HepG2 (cell line): ENCODE data around the gene FCN3. TPM values are rescaled to one million over a fixed set of nuclear protein-coding genes. Genes with fewer than 3 reads are reported as not detected.

Experiments
- CHCHD3 ChIP-seq: sonication (generic); formaldehyde crosslinking; IDR thresholded peaks from 2 replicates; pipeline ENCODE4 v1.8.0; 2022; ENCODE audit warnings: mild to moderate bottlenecking, missing genetic modification reagents, moderate library complexity
- HOXD1 ChIP-seq: sonication (generic); formaldehyde crosslinking; IDR thresholded peaks from 2 replicates; pipeline ENCODE4 v1.5.0; 2020; ENCODE audit warnings: missing genetic modification reagents
- MEF2D ChIP-seq: sonication (generic); formaldehyde crosslinking; IDR thresholded peaks from 2 replicates; pipeline ENCODE4 v1.5.1; 2020; ENCODE audit warnings: mild to moderate bottlenecking, missing genetic modification reagents
- MXI1 ChIP-seq: IDR thresholded peaks from 3 replicates; pipeline ENCODE4 v1.6.1; 2012; ENCODE audit warnings: low read depth, low read length, inconsistent platforms, borderline replicate concordance
- NRL ChIP-seq: sonication (generic); formaldehyde crosslinking; IDR thresholded peaks from 2 replicates; pipeline ENCODE4 v1.5.0; 2020; ENCODE audit warnings: missing genetic modification reagents, mild to moderate bottlenecking, moderate library complexity, borderline replicate concordance
- ONECUT2 ChIP-seq: sonication (generic); formaldehyde crosslinking; IDR thresholded peaks from 2 replicates; pipeline ENCODE4 v1.4.0; 2020; ENCODE audit warnings: missing genetic modification reagents
- PCBP1 ChIP-seq: fragments of 200-400 bp; formaldehyde crosslinking; IDR thresholded peaks from 2 replicates; pipeline ENCODE4 v1.6.1; 2017; ENCODE audit warnings: mild to moderate bottlenecking, low read depth, low read length, borderline replicate concordance
- SRSF1 ChIP-seq: fragments of 200-400 bp; formaldehyde crosslinking; optimal IDR thresholded peaks from 2 replicates; pipeline ENCODE3; 2017; ENCODE audit warnings: mild to moderate bottlenecking, low read depth, low read length, moderate library complexity
- ZNF451 ChIP-seq: sonication (generic); formaldehyde crosslinking; IDR thresholded peaks from 2 replicates; pipeline ENCODE4 v1.5.0; 2020; ENCODE audit warnings: mild to moderate bottlenecking, missing genetic modification reagents
- polyA plus RNA-seq, 8 experiments: library from polyadenylated mRNA; depleted of rRNA in 3 of 8; stranded (reverse) in 7 of 8; unstranded in 1 of 8; fragments of >200 nt; fragmentation: Illumina TruSeq in 4 of 8; extraction: Trizol in 4 of 8; gene quantifications; 2 replicates each; pipeline versions ENCODE4 v1.2.1 to v1.2.3, GENCODE V29; 2011 to 2016; ENCODE audit warnings: low read depth in 4 of 8, missing spikeins in 1 of 8, mixed read lengths in 1 of 8; ENCODE audit not compliant: insufficient read depth in 1 of 8
- total RNA-seq, 5 experiments: library from RNA; depleted of rRNA; stranded (reverse); fragments of >200 nt; fragmentation: Illumina TruSeq; extraction: Trizol; gene quantifications; 2 replicates each; pipeline ENCODE4 v1.2.3, GENCODE V29; 2016; ENCODE audit warnings: low read depth in 1 of 5
- TF ChIP-seq, protein P1 (sequence below): sonication (generic); formaldehyde crosslinking; IDR thresholded peaks from 2 replicates; pipeline ENCODE4 v1.5.0; 2020; ENCODE audit warnings: mild to moderate bottlenecking, missing genetic modification reagents, borderline replicate concordance
- TF ChIP-seq, protein P2 (sequence below): sonication (generic); formaldehyde crosslinking; IDR thresholded peaks from 2 replicates; pipeline ENCODE4 v1.4.0; 2020; ENCODE audit warnings: missing genetic modification reagents, borderline replicate concordance
- TF ChIP-seq, protein P3 (sequence below): sonication (generic); formaldehyde crosslinking; conservative IDR thresholded peaks from 2 replicates; pipeline ENCODE4 v1.4.0; 2020; ENCODE audit warnings: missing genetic modification reagents

Gene FCN3
- total and polyA plus RNA-seq, 2 of the 13 experiments (the other 11 are each of a cell fraction or from before 2014, with no cell fraction given) = not detected

DNA sequence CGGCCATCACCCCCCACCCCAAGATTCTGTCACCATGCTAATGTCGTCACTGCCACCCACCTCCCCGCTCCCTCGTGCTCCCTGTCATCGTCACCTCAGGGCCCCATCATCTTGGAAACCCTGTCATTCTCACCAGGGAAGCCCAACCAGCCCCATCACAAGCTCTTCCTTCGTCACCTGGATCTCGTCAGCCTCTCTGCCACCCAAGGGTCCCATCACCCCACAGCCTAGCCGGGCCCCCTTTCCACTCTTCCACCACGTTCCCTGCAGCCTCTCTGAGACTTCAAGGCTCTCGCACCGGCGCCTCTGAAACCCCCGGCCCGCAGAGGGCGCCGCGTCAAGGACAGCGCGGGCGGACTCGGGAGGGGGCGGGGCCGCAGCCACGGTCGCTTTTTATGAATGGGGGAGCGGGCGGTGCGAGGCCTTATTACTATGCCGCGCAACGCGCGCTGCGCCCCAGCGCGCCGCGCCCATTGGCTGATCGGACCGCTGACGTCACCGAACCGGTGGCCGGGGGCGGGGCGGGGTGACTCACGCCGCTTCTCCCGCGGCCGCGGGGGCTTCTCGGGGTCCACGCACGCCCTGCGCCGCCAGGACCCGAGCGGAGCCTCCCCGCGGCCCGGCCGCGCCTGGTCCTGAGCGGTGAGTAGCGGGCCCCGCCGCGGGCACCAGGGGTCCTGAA lies 17.6 kb upstream of the FCN3 start, which contains the start of gene GPR3 (continued):
- TF ChIP-seq, protein P1, sequence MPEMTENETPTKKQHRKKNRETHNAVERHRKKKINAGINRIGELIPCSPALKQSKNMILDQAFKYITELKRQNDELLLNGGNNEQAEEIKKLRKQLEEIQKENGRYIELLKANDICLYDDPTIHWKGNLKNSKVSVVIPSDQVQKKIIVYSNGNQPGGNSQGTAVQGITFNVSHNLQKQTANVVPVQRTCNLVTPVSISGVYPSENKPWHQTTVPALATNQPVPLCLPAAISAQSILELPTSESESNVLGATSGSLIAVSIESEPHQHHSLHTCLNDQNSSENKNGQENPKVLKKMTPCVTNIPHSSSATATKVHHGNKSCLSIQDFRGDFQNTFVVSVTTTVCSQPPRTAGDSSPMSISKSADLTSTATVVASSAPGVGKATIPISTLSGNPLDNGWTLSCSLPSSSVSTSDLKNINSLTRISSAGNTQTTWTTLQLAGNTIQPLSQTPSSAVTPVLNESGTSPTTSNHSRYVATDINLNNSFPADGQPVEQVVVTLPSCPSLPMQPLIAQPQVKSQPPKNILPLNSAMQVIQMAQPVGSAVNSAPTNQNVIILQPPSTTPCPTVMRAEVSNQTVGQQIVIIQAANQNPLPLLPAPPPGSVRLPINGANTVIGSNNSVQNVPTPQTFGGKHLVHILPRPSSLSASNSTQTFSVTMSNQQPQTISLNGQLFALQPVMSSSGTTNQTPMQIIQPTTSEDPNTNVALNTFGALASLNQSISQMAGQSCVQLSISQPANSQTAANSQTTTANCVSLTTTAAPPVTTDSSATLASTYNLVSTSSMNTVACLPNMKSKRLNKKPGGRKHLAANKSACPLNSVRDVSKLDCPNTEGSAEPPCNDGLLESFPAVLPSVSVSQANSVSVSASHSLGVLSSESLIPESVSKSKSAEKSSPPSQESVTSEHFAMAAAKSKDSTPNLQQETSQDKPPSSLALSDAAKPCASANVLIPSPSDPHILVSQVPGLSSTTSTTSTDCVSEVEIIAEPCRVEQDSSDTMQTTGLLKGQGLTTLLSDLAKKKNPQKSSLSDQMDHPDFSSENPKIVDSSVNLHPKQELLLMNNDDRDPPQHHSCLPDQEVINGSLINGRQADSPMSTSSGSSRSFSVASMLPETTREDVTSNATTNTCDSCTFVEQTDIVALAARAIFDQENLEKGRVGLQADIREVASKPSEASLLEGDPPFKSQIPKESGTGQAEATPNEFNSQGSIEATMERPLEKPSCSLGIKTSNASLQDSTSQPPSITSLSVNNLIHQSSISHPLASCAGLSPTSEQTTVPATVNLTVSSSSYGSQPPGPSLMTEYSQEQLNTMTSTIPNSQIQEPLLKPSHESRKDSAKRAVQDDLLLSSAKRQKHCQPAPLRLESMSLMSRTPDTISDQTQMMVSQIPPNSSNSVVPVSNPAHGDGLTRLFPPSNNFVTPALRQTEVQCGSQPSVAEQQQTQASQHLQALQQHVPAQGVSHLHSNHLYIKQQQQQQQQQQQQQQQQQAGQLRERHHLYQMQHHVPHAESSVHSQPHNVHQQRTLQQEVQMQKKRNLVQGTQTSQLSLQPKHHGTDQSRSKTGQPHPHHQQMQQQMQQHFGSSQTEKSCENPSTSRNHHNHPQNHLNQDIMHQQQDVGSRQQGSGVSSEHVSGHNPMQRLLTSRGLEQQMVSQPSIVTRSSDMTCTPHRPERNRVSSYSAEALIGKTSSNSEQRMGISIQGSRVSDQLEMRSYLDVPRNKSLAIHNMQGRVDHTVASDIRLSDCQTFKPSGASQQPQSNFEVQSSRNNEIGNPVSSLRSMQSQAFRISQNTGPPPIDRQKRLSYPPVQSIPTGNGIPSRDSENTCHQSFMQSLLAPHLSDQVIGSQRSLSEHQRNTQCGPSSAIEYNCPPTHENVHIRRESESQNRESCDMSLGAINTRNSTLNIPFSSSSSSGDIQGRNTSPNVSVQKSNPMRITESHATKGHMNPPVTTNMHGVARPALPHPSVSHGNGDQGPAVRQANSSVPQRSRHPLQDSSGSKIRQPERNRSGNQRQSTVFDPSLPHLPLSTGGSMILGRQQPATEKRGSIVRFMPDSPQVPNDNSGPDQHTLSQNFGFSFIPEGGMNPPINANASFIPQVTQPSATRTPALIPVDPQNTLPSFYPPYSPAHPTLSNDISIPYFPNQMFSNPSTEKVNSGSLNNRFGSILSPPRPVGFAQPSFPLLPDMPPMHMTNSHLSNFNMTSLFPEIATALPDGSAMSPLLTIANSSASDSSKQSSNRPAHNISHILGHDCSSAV (CRISPR knock-in tag) = no peak
- peak; percentile 64; the same call in 1 of the 3 replicates for TF ChIP-seq MXI1
- TF ChIP-seq CHCHD3 (CRISPR knock-in tag) = no peak
- TF ChIP-seq, protein P2, sequence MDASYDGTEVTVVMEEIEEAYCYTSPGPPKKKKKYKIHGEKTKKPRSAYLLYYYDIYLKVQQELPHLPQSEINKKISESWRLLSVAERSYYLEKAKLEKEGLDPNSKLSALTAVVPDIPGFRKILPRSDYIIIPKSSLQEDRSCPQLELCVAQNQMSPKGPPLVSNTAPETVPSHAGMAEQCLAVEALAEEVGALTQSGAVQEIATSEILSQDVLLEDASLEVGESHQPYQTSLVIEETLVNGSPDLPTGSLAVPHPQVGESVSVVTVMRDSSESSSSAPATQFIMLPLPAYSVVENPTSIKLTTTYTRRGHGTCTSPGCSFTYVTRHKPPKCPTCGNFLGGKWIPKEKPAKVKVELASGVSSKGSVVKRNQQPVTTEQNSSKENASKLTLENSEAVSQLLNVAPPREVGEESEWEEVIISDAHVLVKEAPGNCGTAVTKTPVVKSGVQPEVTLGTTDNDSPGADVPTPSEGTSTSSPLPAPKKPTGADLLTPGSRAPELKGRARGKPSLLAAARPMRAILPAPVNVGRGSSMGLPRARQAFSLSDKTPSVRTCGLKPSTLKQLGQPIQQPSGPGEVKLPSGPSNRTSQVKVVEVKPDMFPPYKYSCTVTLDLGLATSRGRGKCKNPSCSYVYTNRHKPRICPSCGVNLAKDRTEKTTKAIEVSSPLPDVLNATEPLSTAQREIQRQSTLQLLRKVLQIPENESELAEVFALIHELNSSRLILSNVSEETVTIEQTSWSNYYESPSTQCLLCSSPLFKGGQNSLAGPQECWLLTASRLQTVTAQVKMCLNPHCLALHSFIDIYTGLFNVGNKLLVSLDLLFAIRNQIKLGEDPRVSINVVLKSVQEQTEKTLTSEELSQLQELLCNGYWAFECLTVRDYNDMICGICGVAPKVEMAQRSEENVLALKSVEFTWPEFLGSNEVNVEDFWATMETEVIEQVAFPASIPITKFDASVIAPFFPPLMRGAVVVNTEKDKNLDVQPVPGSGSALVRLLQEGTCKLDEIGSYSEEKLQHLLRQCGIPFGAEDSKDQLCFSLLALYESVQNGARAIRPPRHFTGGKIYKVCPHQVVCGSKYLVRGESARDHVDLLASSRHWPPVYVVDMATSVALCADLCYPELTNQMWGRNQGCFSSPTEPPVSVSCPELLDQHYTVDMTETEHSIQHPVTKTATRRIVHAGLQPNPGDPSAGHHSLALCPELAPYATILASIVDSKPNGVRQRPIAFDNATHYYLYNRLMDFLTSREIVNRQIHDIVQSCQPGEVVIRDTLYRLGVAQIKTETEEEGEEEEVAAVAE (CRISPR knock-in tag) = no peak
- TF ChIP-seq ONECUT2 (CRISPR knock-in tag) = no peak
- no peak for TF ChIP-seq SRSF1
- TF ChIP-seq MEF2D (CRISPR knock-in tag) = no peak
- TF ChIP-seq, protein P3, sequence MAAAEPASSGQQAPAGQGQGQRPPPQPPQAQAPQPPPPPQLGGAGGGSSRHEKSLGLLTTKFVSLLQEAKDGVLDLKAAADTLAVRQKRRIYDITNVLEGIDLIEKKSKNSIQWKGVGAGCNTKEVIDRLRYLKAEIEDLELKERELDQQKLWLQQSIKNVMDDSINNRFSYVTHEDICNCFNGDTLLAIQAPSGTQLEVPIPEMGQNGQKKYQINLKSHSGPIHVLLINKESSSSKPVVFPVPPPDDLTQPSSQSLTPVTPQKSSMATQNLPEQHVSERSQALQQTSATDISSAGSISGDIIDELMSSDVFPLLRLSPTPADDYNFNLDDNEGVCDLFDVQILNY (CRISPR knock-in tag) = peak; percentile 48; the same call in 1 of the 2 replicates
- no peak for TF ChIP-seq PCBP1
- no peak for TF ChIP-seq HOXD1 (CRISPR knock-in tag)
- TF ChIP-seq ZNF451 (CRISPR knock-in tag) = no peak
- TF ChIP-seq NRL = no peak
